Measurements from ENCODE around the gene SPAG16.
"Not testable (repeated sequence)": the region's sequence is repeated elsewhere in the genome, so short reads cannot be mapped to it uniquely, and the experiment has no call there.

The SPAG16 gene

GRCh38 chr2:213320604-213321003 is 36.3 kb downstream of the SPAG16 start:
- Mint-ChIP-seq H3K27me3 (no peaks in the 10 kb centered on the region), H3K36me3 (ENCODE audit: insufficient read depth) (peaks cover under 1% of the 10 kb centered on the region), H3K4me3 (no peak overlapping the region), H3K9me3 (no peaks in the 10 kb centered on the region), H3K27ac (ENCODE audit: low read depth) (no peak overlapping the region), H3K4me1 (no peaks in the 10 kb centered on the region)
- DNase-seq (ENCODE audit: low spot score in 2 of 2) (no peak), ATAC-seq (replicated peaks; ENCODE audit: extremely low read depth, poor library complexity, severe bottlenecking) (no peak)

- Mint-ChIP-seq H3K9me3 (peaks cover 23% of the 10 kb centered on the region), H3K36me3 (ENCODE audit: insufficient read depth) (no peaks in the 10 kb centered on the region), H3K4me3 (no peak overlapping the region), H3K27ac (ENCODE audit: low read depth) (no peak overlapping the region), H3K27me3 (no peaks in the 10 kb centered on the region), H3K4me1 (no peaks in the 10 kb centered on the region)
- DNase-seq (ENCODE audit: low spot score in 2 of 2) (no peak), ATAC-seq (replicated peaks; ENCODE audit: extremely low read depth, poor library complexity, severe bottlenecking) (no peak)
Measured at GRCh38 chr2:213336253-213336770, 52.0 kb downstream of the SPAG16 start.

GRCh38 chr2:213353419-213353818 is 69.2 kb downstream of the SPAG16 start:
- DNase-seq (ENCODE audit: low spot score in 2 of 2) (no peak), ATAC-seq (replicated peaks; ENCODE audit: extremely low read depth, poor library complexity, severe bottlenecking) (no peak)
- Mint-ChIP-seq H3K4me1 (no peaks in the 10 kb centered on the region), H3K36me3 (ENCODE audit: insufficient read depth) (peaks cover 1% of the 10 kb centered on the region), H3K27me3 (no peaks in the 10 kb centered on the region), H3K27ac (ENCODE audit: low read depth) (no peak overlapping the region), H3K9me3 (peaks cover 20% of the 10 kb centered on the region), H3K4me3 (no peak overlapping the region)

- no peaks in the 10 kb centered on the region for H3K27me3 Mint-ChIP-seq
- H3K36me3 Mint-ChIP-seq (ENCODE audit: insufficient read depth): no peaks in the 10 kb centered on the region
- no peak overlapping the region for H3K27ac Mint-ChIP-seq (ENCODE audit: low read depth)
- DNase-seq (ENCODE audit: low spot score in 2 of 2) (no peak), ATAC-seq (replicated peaks; ENCODE audit: extremely low read depth, poor library complexity, severe bottlenecking) (no peak)
- H3K4me1 Mint-ChIP-seq: no peaks in the 10 kb centered on the region
- H3K4me3 Mint-ChIP-seq: no peak overlapping the region
- peaks cover under 1% of the 10 kb centered on the region for H3K9me3 Mint-ChIP-seq
Measured at GRCh38 chr2:213376644-213377043, 92.4 kb downstream of the SPAG16 start.

- not testable (repeated sequence) for H3K4me3 Mint-ChIP-seq; ATAC-seq (replicated peaks; ENCODE audit: extremely low read depth, poor library complexity, severe bottlenecking)
Measured at GRCh38 chr2:213407027-213407426, 122.8 kb downstream of the SPAG16 start.

GRCh38 chr2:213408426-213409070 is 124.3 kb downstream of the SPAG16 start:
- not testable (repeated sequence) for H3K9me3 Mint-ChIP-seq

More at GRCh38 chr2:213407027-213407426, 122.8 kb downstream of the SPAG16 start:
- H3K36me3 Mint-ChIP-seq (ENCODE audit: insufficient read depth); H3K27me3 Mint-ChIP-seq; H3K9me3 Mint-ChIP-seq; DNase-seq (ENCODE audit: low spot score in 2 of 2); H3K4me1 Mint-ChIP-seq; H3K27ac Mint-ChIP-seq (ENCODE audit: low read depth): not testable (repeated sequence)

GRCh38 chr2:213410687-213411086 is 126.4 kb downstream of the SPAG16 start:
- not testable (repeated sequence) for H3K4me3 Mint-ChIP-seq; H3K36me3 Mint-ChIP-seq (ENCODE audit: insufficient read depth); H3K4me1 Mint-ChIP-seq; DNase-seq (ENCODE audit: low spot score in 2 of 2); H3K27me3 Mint-ChIP-seq; H3K27ac Mint-ChIP-seq (ENCODE audit: low read depth); H3K9me3 Mint-ChIP-seq; ATAC-seq (replicated peaks; ENCODE audit: extremely low read depth, poor library complexity, severe bottlenecking)

More at GRCh38 chr2:213408426-213409070, 124.3 kb downstream of the SPAG16 start:
- not testable (repeated sequence) for H3K4me1 Mint-ChIP-seq; H3K36me3 Mint-ChIP-seq (ENCODE audit: insufficient read depth); H3K4me3 Mint-ChIP-seq; ATAC-seq (replicated peaks; ENCODE audit: extremely low read depth, poor library complexity, severe bottlenecking); H3K27me3 Mint-ChIP-seq; DNase-seq (ENCODE audit: low spot score in 2 of 2); H3K27ac Mint-ChIP-seq (ENCODE audit: low read depth)

GRCh38 chr2:213411582-213412289 is 127.5 kb downstream of the SPAG16 start:
- no peaks in the 10 kb centered on the region for H3K9me3 Mint-ChIP-seq
- H3K4me3 Mint-ChIP-seq: no peak overlapping the region
- no peak for ATAC-seq (replicated peaks; ENCODE audit: extremely low read depth, poor library complexity, severe bottlenecking)
- DNase-seq (ENCODE audit: low spot score in 2 of 2): no peak
- no peaks in the 10 kb centered on the region for H3K4me1 Mint-ChIP-seq
- H3K27me3 Mint-ChIP-seq: no peaks in the 10 kb centered on the region
- H3K36me3 Mint-ChIP-seq (ENCODE audit: insufficient read depth): no peaks in the 10 kb centered on the region
- H3K27ac Mint-ChIP-seq (ENCODE audit: low read depth): no peak overlapping the region

- DNase-seq (ENCODE audit: low spot score in 2 of 2): no peak
- Mint-ChIP-seq H3K4me3 (no peak overlapping the region), H3K9me3 (no peaks in the 10 kb centered on the region), H3K27ac (ENCODE audit: low read depth) (no peak overlapping the region), H3K36me3 (ENCODE audit: insufficient read depth) (no peaks in the 10 kb centered on the region), H3K4me1 (no peaks in the 10 kb centered on the region), H3K27me3 (no peaks in the 10 kb centered on the region)
- no peak for ATAC-seq (replicated peaks; ENCODE audit: extremely low read depth, poor library complexity, severe bottlenecking)
Measured at GRCh38 chr2:213415093-213415492, 130.8 kb downstream of the SPAG16 start.

- no peak overlapping the region for H3K4me3 Mint-ChIP-seq
- ATAC-seq (replicated peaks; ENCODE audit: extremely low read depth, poor library complexity, severe bottlenecking) (no peak), DNase-seq (ENCODE audit: low spot score in 2 of 2) (no peak)
- no peaks in the 10 kb centered on the region for H3K4me1 Mint-ChIP-seq
- H3K27ac Mint-ChIP-seq (ENCODE audit: low read depth): no peak overlapping the region
- H3K27me3 Mint-ChIP-seq: no peaks in the 10 kb centered on the region
- no peaks in the 10 kb centered on the region for H3K36me3 Mint-ChIP-seq (ENCODE audit: insufficient read depth)
- no peaks in the 10 kb centered on the region for H3K9me3 Mint-ChIP-seq
Measured at GRCh38 chr2:213416832-213417231, 132.6 kb downstream of the SPAG16 start.

GRCh38 chr2:213419980-213420379 is 135.7 kb downstream of the SPAG16 start:
- H3K27ac Mint-ChIP-seq (ENCODE audit: low read depth): no peak overlapping the region
- H3K4me3 Mint-ChIP-seq: no peak overlapping the region
- no peaks in the 10 kb centered on the region for H3K36me3 Mint-ChIP-seq (ENCODE audit: insufficient read depth)
- H3K4me1 Mint-ChIP-seq: no peaks in the 10 kb centered on the region
- no peaks in the 10 kb centered on the region for H3K9me3 Mint-ChIP-seq
- ATAC-seq (replicated peaks; ENCODE audit: extremely low read depth, poor library complexity, severe bottlenecking) (no peak), DNase-seq (ENCODE audit: low spot score in 2 of 2) (no peak)
- H3K27me3 Mint-ChIP-seq: no peaks in the 10 kb centered on the region

- Mint-ChIP-seq H3K4me3 (no peak overlapping the region), H3K4me1 (no peaks in the 10 kb centered on the region), H3K36me3 (ENCODE audit: insufficient read depth) (no peaks in the 10 kb centered on the region), H3K9me3 (no peaks in the 10 kb centered on the region), H3K27ac (ENCODE audit: low read depth) (no peak overlapping the region), H3K27me3 (no peaks in the 10 kb centered on the region)
- ATAC-seq (replicated peaks; ENCODE audit: extremely low read depth, poor library complexity, severe bottlenecking) (no peak), DNase-seq (ENCODE audit: low spot score in 2 of 2) (no peak)
Measured at GRCh38 chr2:213420828-213421385, 136.6 kb downstream of the SPAG16 start.

- Mint-ChIP-seq H3K27ac (ENCODE audit: low read depth) (no peak overlapping the region), H3K9me3 (no peaks in the 10 kb centered on the region), H3K36me3 (ENCODE audit: insufficient read depth) (no peaks in the 10 kb centered on the region), H3K4me1 (no peaks in the 10 kb centered on the region), H3K27me3 (no peaks in the 10 kb centered on the region), H3K4me3 (no peak overlapping the region)
- ATAC-seq (replicated peaks; ENCODE audit: extremely low read depth, poor library complexity, severe bottlenecking): no peak
- DNase-seq (ENCODE audit: low spot score in 2 of 2): no peak
Measured at GRCh38 chr2:213422211-213422610, 137.9 kb downstream of the SPAG16 start.
